ENCODE measurements around the gene CBFB. TPM values are rescaled to one million over a fixed set of nuclear protein-coding genes. Genes with fewer than 3 reads are reported as not detected.

The CBFB gene
- total and polyA plus RNA-seq, 2 of the 13 experiments (the other 11 are each of a cell fraction or from before 2014, with no cell fraction given): 22.1 to 70.8 TPM

GRCh38 chr16:67040906-67041305 lies 12.0 kb downstream of the CBFB start:
- DNase-seq (ENCODE audit: low spot score) (no peak), ATAC-seq (no peak), FAIRE-seq (no peak)
- H3K27ac ChIP-seq (ENCODE audit: extremely low read length, insufficient read depth, low read length): no peak overlapping the region
- CTCF ChIA-PET (ENCODE audit: low intra/inter-chr PET ratio, low total read pairs): no interaction called here
- H3K9ac ChIP-seq (ENCODE audit: insufficient read depth, low read depth, low read length): no peak overlapping the region
- in situ Hi-C loops (cut with HindIII; ENCODE audit: extremely low pct_ligation_motif_present, low pct_unique_long_range_greater_than_20kb): no loop called here
- H4K20me1 ChIP-seq (ENCODE audit: insufficient read depth, low read length): no peaks in the 10 kb centered on the region
- peaks cover 51% of the 10 kb centered on the region for H3K79me2 ChIP-seq (ENCODE audit: insufficient read depth, low read length)
- no peaks in the 10 kb centered on the region for H3K9me3 ChIP-seq (ENCODE audit: low read length)
- BruUV-seq (replicated peaks): no TSS peak
- no peak overlapping the region for H3K4me2 ChIP-seq (ENCODE audit: low read depth, low read length)
- H3K36me3 ChIP-seq (replicated peaks in 1 of 2; ENCODE audit: control insufficient read depth in 1 of 2, insufficient read depth in 2 of 2, low read length in 2 of 2): peaks cover 8 to 44% of the 10 kb centered on the region in 2 experiments; a peak in 4 of 5 replicates
- TF ChIP-seq REST (IDR thresholded peaks at IDR 0.05; ENCODE audit: borderline replicate concordance in 1 of 2, low read depth in 1 of 2, low read length in 2 of 2): no peak
- TF ChIP-seq KDM5B (CRISPR knock-in tag; IDR thresholded peaks at IDR 0.05; ENCODE audit: borderline replicate concordance): no peak
- TF ChIP-seq CEBPG (CRISPR knock-in tag; IDR thresholded peaks at IDR 0.05): no peak
- no peak for TF ChIP-seq ZNF124 (CRISPR knock-in tag; IDR thresholded peaks at IDR 0.05)
- TF ChIP-seq REXO4 (CRISPR knock-in tag; IDR thresholded peaks at IDR 0.05; ENCODE audit: borderline replicate concordance): no peak
- TF ChIP-seq ZNF138 (CRISPR knock-in tag; IDR thresholded peaks at IDR 0.05; ENCODE audit: low read depth): no peak
- no peak for TF ChIP-seq PPARG (CRISPR knock-in tag; conservative IDR thresholded peaks at IDR 0.05)
- no peak for TF ChIP-seq POLR2A (IDR thresholded peaks at IDR 0.05; ENCODE audit: insufficient read depth in 1 of 2, low read depth in 2 of 2, low read length in 2 of 2)
- TF ChIP-seq HMGXB3 (CRISPR knock-in tag; IDR thresholded peaks at IDR 0.05; ENCODE audit: borderline replicate concordance): no peak
- no peak for TF ChIP-seq ZNF383 (CRISPR knock-in tag; IDR thresholded peaks at IDR 0.05; ENCODE audit: borderline replicate concordance)
- no peak for TF ChIP-seq CHCHD3 (CRISPR knock-in tag; IDR thresholded peaks at IDR 0.05)
- no peak for TF ChIP-seq HCFC1 (IDR thresholded peaks at IDR 0.05; ENCODE audit: low read depth, low read length)
- no peak for TF ChIP-seq SRY (CRISPR knock-in tag; IDR thresholded peaks at IDR 0.05)
- no peak for TF ChIP-seq ZNF331 (CRISPR knock-in tag; IDR thresholded peaks at IDR 0.05)
- 100% methylated on average over 2 of the region's 2 CpGs for WGBS (ENCODE audit: low lambda C conversion rate)
- no peak overlapping the region for H2AFZ ChIP-seq (ENCODE audit: low read length)
- no peak overlapping the region for H3K4me3 ChIP-seq (replicated peaks in 1 of 3; ENCODE audit: insufficient read depth in 1 of 3, low read depth in 2 of 3, low read length in 3 of 3)
- POLR2A ChIA-PET: interaction anchor here (1.1 kb wide), 1 partner anchor 10 kb away, joined by 3 read pairs; no protein-coding TSS in a partner anchor
- no peaks in the 10 kb centered on the region for H3K4me1 ChIP-seq (ENCODE audit: insufficient read depth, low read length)
- H3K27me3 ChIP-seq (ENCODE audit: control insufficient read depth in 1 of 2, insufficient read depth in 2 of 2, low read length in 2 of 2): no peaks in the 10 kb centered on the region
- intact Hi-C loops (cut with micrococcal nuclease; ENCODE audit: unreplicated experiment): no loop called here
